GM12878 (cell line): ENCODE results near the gene ELMO2.

Source experiments
- POLR2AphosphoS5 ChIP-seq: IDR thresholded peaks from 2 replicates; pipeline ENCODE4 v1.6.1; 2011; ENCODE audit warnings: mild to moderate bottlenecking, low read length, inconsistent platforms
- RAD21 ChIP-seq: IDR thresholded peaks from 2 replicates; pipeline ENCODE4 v1.6.1; 2011; ENCODE audit warnings: mild to moderate bottlenecking, low read depth, low read length, moderate library complexity; ENCODE audit not compliant: insufficient read depth
- ZNF274 ChIP-seq: IDR thresholded peaks from one replicate; pipeline ENCODE4 v1.8.0; 2011; ENCODE audit not compliant: insufficient read length, insufficient read depth

GRCh38 chr20:46336735-46337134, 69.7 kb downstream of the ELMO2 start:
- no peak for TF ChIP-seq RAD21
- no peak for TF ChIP-seq ZNF274
- no peak for TF ChIP-seq POLR2AphosphoS5
